CD14-positive monocyte (primary cell): ENCODE measurements around the gene SLC12A4. TPM values are rescaled to one million over a fixed set of nuclear protein-coding genes. Genes with fewer than 3 reads are reported as not detected.

Experiments
- DNase-seq, 3 donors: peaks; one replicate each; pipeline ENCODE4 v3.0.0-alpha.2; 2011 to 2022
- H2AFZ ChIP-seq: 2 replicates; pipeline ENCODE4 v1.6.0; 2012; ENCODE audit warnings: mild to moderate bottlenecking, low read depth, low read length, inconsistent platforms; ENCODE audit not compliant: insufficient read depth, poor library complexity, severe bottlenecking
- H3K27ac ChIP-seq, 2 donors: 1 replicate in 1 of 2; 2 replicates in 1 of 2; pipeline ENCODE4 v1.5.1; 2012 to 2013; ENCODE audit warnings: low read length in 2 of 2, control low read depth in 1 of 2, inconsistent platforms in 1 of 2, low read depth in 1 of 2, mild to moderate bottlenecking in 1 of 2
- H3K27me3 ChIP-seq, 2 donors: one replicate each; pipeline versions ENCODE4 v1.6.0 to v1.6.1; 2011 to 2013; ENCODE audit warnings: low read length in 2 of 2; ENCODE audit not compliant: control insufficient read depth in 2 of 2, insufficient read depth in 2 of 2
- H3K36me3 ChIP-seq, 2 donors: replicated peaks in 1 of 2; 1 replicate in 1 of 2; 2 replicates in 1 of 2; pipeline versions ENCODE4 v1.5.1 to v1.6.1; 2012 to 2013; ENCODE audit warnings: low read length in 2 of 2, control low read depth in 1 of 2, inconsistent platforms in 1 of 2, mild to moderate bottlenecking in 1 of 2; ENCODE audit not compliant: insufficient read depth in 2 of 2, control insufficient read depth in 1 of 2
- H3K4me1 ChIP-seq, 2 donors: 1 replicate in 1 of 2; 2 replicates in 1 of 2; pipeline versions ENCODE4 v1.5.1 to v1.6.1; 2012 to 2013; ENCODE audit warnings: low read length in 2 of 2, control low read depth in 1 of 2, inconsistent platforms in 1 of 2, mild to moderate bottlenecking in 1 of 2, moderate library complexity in 1 of 2; ENCODE audit not compliant: insufficient read depth in 2 of 2, control insufficient read depth in 1 of 2
- H3K4me2 ChIP-seq: replicated peaks from 2 replicates; pipeline ENCODE3; 2012; ENCODE audit warnings: low read length, moderate library complexity, mild to moderate bottlenecking; ENCODE audit not compliant: poor library complexity, severe bottlenecking; ENCODE audit errors: extremely low read depth
- H3K4me3 ChIP-seq, 3 experiments: fragments of 200-600 bp in 1 of 3; sonication (generic) in 1 of 3; replicated peaks in 1 of 3; 1 replicate in 2 of 3; 2 replicates in 1 of 3; pipeline ENCODE4 v1.5.1; 2011 to 2013; ENCODE audit warnings: low read length in 3 of 3, mild to moderate bottlenecking in 3 of 3, control low read depth in 2 of 3, low read depth in 2 of 3, inconsistent platforms in 1 of 3, moderate library complexity in 1 of 3
- H3K79me2 ChIP-seq: 2 replicates; pipeline ENCODE4 v1.6.0; 2012; ENCODE audit warnings: mild to moderate bottlenecking, control low read depth, inconsistent platforms, low read length, moderate library complexity; ENCODE audit not compliant: insufficient read depth
- H3K9ac ChIP-seq: 2 replicates; pipeline ENCODE4 v1.6.0; 2017; ENCODE audit warnings: low read length, mild to moderate bottlenecking; ENCODE audit not compliant: insufficient read depth, poor library complexity, severe bottlenecking
- H3K9me3 ChIP-seq, 2 donors: replicated peaks in 1 of 2; 1 replicate in 1 of 2; 2 replicates in 1 of 2; pipeline versions ENCODE4 v1.5.1 to v1.6.1; 2012 to 2013; ENCODE audit warnings: low read length in 2 of 2, control low read depth in 1 of 2; ENCODE audit not compliant: control insufficient read depth in 1 of 2, insufficient read depth in 1 of 2
- H4K20me1 ChIP-seq: 2 replicates; pipeline ENCODE4 v1.6.0; 2012; ENCODE audit warnings: mild to moderate bottlenecking, low read length, control low read depth, moderate library complexity; ENCODE audit not compliant: insufficient read depth
- H3K27ac Mint-ChIP-seq, 7 donors: one replicate each; pipeline ENCODE4 v1.8.0; 2020; ENCODE audit warnings: mild to moderate bottlenecking in 7 of 7, mixed read lengths in 7 of 7, moderate library complexity in 6 of 7, inconsistent platforms in 2 of 7
- H3K27me3 Mint-ChIP-seq, 3 donors: one replicate each; pipeline ENCODE4 v1.8.0; 2021 to 2022; ENCODE audit warnings: low read depth in 3 of 3, mild to moderate bottlenecking in 3 of 3, mixed read lengths in 3 of 3, moderate library complexity in 3 of 3, inconsistent platforms in 1 of 3
- H3K36me3 Mint-ChIP-seq, 2 donors: one replicate each; pipeline ENCODE4 v1.8.0; 2020; ENCODE audit warnings: mixed read lengths in 2 of 2, inconsistent platforms in 1 of 2, mild to moderate bottlenecking in 1 of 2
- H3K4me1 Mint-ChIP-seq: one replicate; pipeline ENCODE4 v1.8.0; 2020; ENCODE audit warnings: mild to moderate bottlenecking, mixed read lengths
- H3K4me3 Mint-ChIP-seq, 2 donors: one replicate each; pipeline ENCODE4 v1.8.0; 2020; ENCODE audit warnings: mild to moderate bottlenecking in 2 of 2, mixed read lengths in 2 of 2, moderate library complexity in 1 of 2
- H3K9me3 Mint-ChIP-seq, 7 donors: one replicate each; pipeline ENCODE4 v1.8.0; 2020 to 2022; ENCODE audit warnings: mixed read lengths in 7 of 7, mild to moderate bottlenecking in 6 of 7, moderate library complexity in 6 of 7, inconsistent platforms in 2 of 7
- CTCF ChIP-seq: fragments of 200-600 bp; IDR thresholded peaks from one replicate; pipeline ENCODE4 v1.8.0; 2022; ENCODE audit warnings: antibody characterized with exemption, mild to moderate bottlenecking
- WGBS: methylation state at CpG from one replicate; pipeline ENCODE4 v1.1.5; 2013; ENCODE audit warnings: missing lambda C conversion rate; ENCODE audit not compliant: insufficient coverage; 5-methylcytosine and 5-hydroxymethylcytosine counted together
- intact Hi-C, 2 donors: fragments of 100-400 bp; cut with micrococcal nuclease; formaldehyde crosslinking; loops; one replicate each; pipeline versions ENCODE4 v1.15.0 to v1.15.1; 2023
- polyA plus RNA-seq, 3 donors: library from polyadenylated mRNA; depleted of rRNA in 1 of 3; unstranded in 2 of 3; stranded (reverse) in 1 of 3; fragments of 300-500 nt in 2 of 3; fragments of >200 nt in 1 of 3; fragmentation: Illumina TruSeq in 2 of 3; gene quantifications; 1 replicate in 2 of 3; 2 replicates in 1 of 3; pipeline ENCODE4 v1.2.3, GENCODE V29; 2012 to 2021

The SLC12A4 gene
- polyA plus RNA-seq, 3 donors, result 7.3 to 57.2 (median 7.7) TPM

DNA sequence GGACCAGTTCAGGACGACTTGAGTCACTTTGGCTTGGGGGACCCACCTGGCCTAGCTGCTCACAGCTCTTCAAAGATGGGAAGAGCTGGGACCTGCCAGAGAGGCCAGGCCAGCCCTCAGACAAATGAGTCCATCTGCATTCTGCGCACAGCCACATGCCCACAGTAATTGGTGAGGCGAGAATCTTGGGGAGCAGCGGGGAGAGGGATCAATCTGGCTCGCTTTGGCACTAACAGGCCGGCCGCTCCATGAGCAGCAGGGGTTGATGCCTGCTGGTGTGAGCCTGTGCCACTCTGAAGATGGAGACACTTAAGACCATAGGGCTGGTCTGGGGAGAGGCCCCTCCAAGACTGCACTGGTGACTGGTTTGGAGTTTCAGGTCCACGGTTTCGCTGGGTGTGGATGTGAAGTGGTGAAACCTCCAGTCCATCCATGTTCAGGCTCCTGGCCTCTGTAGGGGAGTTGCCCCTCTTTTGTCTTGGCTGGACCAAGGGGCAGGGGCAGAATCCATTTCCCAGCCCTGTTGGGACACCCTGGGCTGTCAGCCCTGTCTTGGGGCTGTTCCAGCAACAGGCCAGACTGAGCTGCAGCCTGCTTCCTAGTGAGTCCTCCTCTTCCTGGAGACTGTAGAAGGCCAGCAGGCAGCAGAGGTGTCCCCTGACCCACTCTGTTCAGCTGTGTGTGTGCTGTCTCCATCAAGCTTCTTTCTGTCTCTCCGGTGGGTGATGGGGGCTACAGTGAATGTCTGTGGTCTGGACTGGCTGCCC, 44.1 kb downstream of the SLC12A4 start:
- Histone ChIP-seq H3K27me3 (no peaks in the 10 kb centered on the region), H3K4me3 (no peak overlapping the region), H3K4me1 (no peaks in the 10 kb centered on the region), H3K9ac (no peak overlapping the region), H3K9me3 (no peaks in the 10 kb centered on the region), H3K4me2 (no peak overlapping the region), H3K36me3 (peaks cover 44 to 81% of the 10 kb centered on the region in 2 donors), H3K27ac (no peak overlapping the region), H3K79me2 (peaks cover 17% of the 10 kb centered on the region), H2AFZ (no peak overlapping the region), H4K20me1 (peaks cover 93% of the 10 kb centered on the region)
- no peaks in the 10 kb centered on the region for H3K4me1 Mint-ChIP-seq
- H3K4me3 Mint-ChIP-seq, result no peak overlapping the region
- H3K36me3 Mint-ChIP-seq, result peaks cover 35 to 64% of the 10 kb centered on the region in 2 donors
- intact Hi-C loops, result no loop called here
- WGBS, result 97% methylated on average over 10 of the region's 10 CpGs
- no peak for TF ChIP-seq CTCF
- peak overlapping the region in 4 of 7 donors; percentile 2 to 45 (median 32) for H3K27ac Mint-ChIP-seq
- no peaks in the 10 kb centered on the region for H3K9me3 Mint-ChIP-seq
- peaks cover 0 to 2% (median 0%) of the 10 kb centered on the region in 3 donors for H3K27me3 Mint-ChIP-seq
- DNase-seq, result no peak

DNA sequence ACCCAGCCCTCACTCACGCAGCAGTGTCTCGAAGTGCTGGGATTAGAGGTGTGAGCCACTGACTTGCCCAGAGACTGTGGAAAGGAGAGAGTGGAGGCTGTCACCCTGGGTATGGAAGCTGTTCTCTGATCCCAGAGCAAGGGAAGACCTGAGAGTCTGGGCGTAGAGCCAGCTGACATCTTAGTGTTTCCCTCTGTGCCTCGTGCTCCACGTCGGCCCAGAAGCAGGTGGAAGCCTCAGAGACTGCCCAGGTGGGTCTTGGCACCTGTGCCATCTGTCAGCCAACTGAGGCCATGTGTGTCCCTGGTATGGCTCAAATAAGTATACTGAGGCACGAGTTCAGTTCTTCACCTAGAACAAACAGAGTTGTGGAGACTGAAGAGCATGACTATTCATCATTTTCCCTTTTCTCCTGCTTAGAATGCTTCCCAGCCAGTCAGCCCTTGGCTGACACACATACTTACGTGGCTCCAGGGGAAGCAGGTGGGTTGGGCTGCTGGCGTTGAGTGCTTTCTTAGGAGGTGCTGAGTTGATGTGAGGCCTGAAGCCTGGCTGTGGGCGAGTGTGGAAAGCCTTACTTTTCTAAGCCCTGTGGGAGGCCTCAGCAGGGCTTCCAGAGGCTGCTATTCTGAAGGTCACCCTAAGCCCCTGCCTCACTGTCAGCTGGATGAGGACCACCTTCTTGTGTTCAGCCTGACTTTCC, 44.9 kb downstream of the SLC12A4 start:
- Histone ChIP-seq H3K36me3 (peaks cover 42 to 81% of the 10 kb centered on the region in 2 donors), H3K27me3 (no peaks in the 10 kb centered on the region), H3K27ac (no peak overlapping the region), H2AFZ (no peak overlapping the region), H3K79me2 (peaks cover 25% of the 10 kb centered on the region), H3K9me3 (no peaks in the 10 kb centered on the region), H4K20me1 (peaks cover 93% of the 10 kb centered on the region), H3K4me2 (no peak overlapping the region), H3K4me1 (no peaks in the 10 kb centered on the region), H3K9ac (no peak overlapping the region), H3K4me3 (no peak overlapping the region)
- peaks cover 40 to 67% of the 10 kb centered on the region in 2 donors for H3K36me3 Mint-ChIP-seq
- DNase-seq, result no peak
- H3K9me3 Mint-ChIP-seq, result no peaks in the 10 kb centered on the region
- 88% methylated on average over 8 of the region's 10 CpGs for WGBS
- intact Hi-C loops, result no loop called here
- TF ChIP-seq CTCF, result no peak
- H3K27me3 Mint-ChIP-seq, result peaks cover 0 to 2% (median 0%) of the 10 kb centered on the region in 3 donors
- H3K4me3 Mint-ChIP-seq, result no peak overlapping the region
- peak overlapping the region in 2 of 7 donors; percentile 45 to 62 for H3K27ac Mint-ChIP-seq
- no peaks in the 10 kb centered on the region for H3K4me1 Mint-ChIP-seq
